SK-N-SH (cell line): ENCODE measurements around the gene B3GNT5. TPM values are rescaled to one million over a fixed set of nuclear protein-coding genes. Genes with fewer than 3 reads are reported as not detected.

Experiments
- CTCF ChIA-PET: fragments of 300-600, 350-600 bp; formaldehyde crosslinking; extraction: SDS; loops from one replicate; lab custom pipeline; 2021; lab: Yijun Ruan, JAX
- POLR2A ChIA-PET: fragments of 350-600 bp; sonication (Branson Sonifier 250); formaldehyde crosslinking; extraction: SDS; loops from one replicate; lab custom pipeline; 2020; ENCODE audit warnings: antibody characterized with exemption, inconsistent platforms; lab: Yijun Ruan, JAX
- DNase-seq: peaks from one replicate; pipeline ENCODE4 v3.0.0; 2012
- H2AFZ ChIP-seq: fragments of 200-600 bp; sonication (generic); 2 replicates; pipeline ENCODE4 v1.8.1; 2016; ENCODE audit warnings: antibody characterized with exemption, mild to moderate bottlenecking, low read depth
- H3F3A ChIP-seq: fragments of 200-600 bp; sonication (generic); replicated peaks from 2 replicates; pipeline ENCODE3; 2016; ENCODE audit warnings: antibody characterized with exemption, mild to moderate bottlenecking; ENCODE audit not compliant: insufficient read depth
- H3K27ac ChIP-seq, 2 experiments: fragments of 200-500 bp in 1 of 2; fragments of 200-600 bp in 1 of 2; sonication (Bioruptor generic) in 1 of 2; sonication (generic), shearing (Covaris generic) in 1 of 2; 2 replicates each; pipeline versions ENCODE4 v1.5.1 to v1.6.1; 2014 to 2016; ENCODE audit warnings: low read depth in 2 of 2, inconsistent platforms in 1 of 2, low read length in 1 of 2, mild to moderate bottlenecking in 1 of 2, mixed read lengths in 1 of 2
- H3K27me3 ChIP-seq: fragments of 200-600 bp; sonication (generic), shearing (Covaris generic); 2 replicates; pipeline ENCODE4 v1.6.1; 2016; ENCODE audit warnings: mixed run types; ENCODE audit not compliant: insufficient read depth
- H3K36me3 ChIP-seq, 2 experiments: fragments of 200-500 bp in 1 of 2; fragments of 200-600 bp in 1 of 2; sonication (Bioruptor generic) in 1 of 2; sonication (generic) in 1 of 2; replicated peaks in 1 of 2; 2 replicates each; pipeline versions ENCODE3 to v1.5.1; 2014 to 2016; ENCODE audit warnings: low read length in 1 of 2, mild to moderate bottlenecking in 1 of 2; ENCODE audit not compliant: insufficient read depth in 2 of 2, control insufficient read depth in 1 of 2
- H3K4me1 ChIP-seq, 2 experiments: fragments of 200-500 bp in 1 of 2; fragments of 200-600 bp in 1 of 2; sonication (Bioruptor generic) in 1 of 2; sonication (generic), shearing (Covaris generic) in 1 of 2; 2 replicates each; pipeline versions ENCODE4 v1.5.1 to v1.6.1; 2014 to 2016; ENCODE audit warnings: low read depth in 1 of 2, low read length in 1 of 2, mixed run types in 1 of 2; ENCODE audit not compliant: insufficient read depth in 2 of 2, control insufficient read depth in 1 of 2
- H3K4me2 ChIP-seq: fragments of 200-600 bp; sonication (generic), shearing (Covaris generic); 2 replicates; pipeline ENCODE4 v1.6.1; 2017; ENCODE audit warnings: mixed run types
- H3K4me3 ChIP-seq, 2 experiments: fragments of 200-500 bp in 1 of 2; fragments of 200-600 bp in 1 of 2; sonication (Bioruptor generic) in 1 of 2; sonication (generic), shearing (Covaris generic) in 1 of 2; 2 replicates each; pipeline versions ENCODE4 v1.5.1 to v1.8.1; 2014 to 2016; ENCODE audit warnings: low read depth in 2 of 2, inconsistent platforms in 1 of 2, low read length in 1 of 2, mild to moderate bottlenecking in 1 of 2, mixed read lengths in 1 of 2, moderate library complexity in 1 of 2
- H3K79me2 ChIP-seq: fragments of 200-600 bp; sonication (generic); 2 replicates; pipeline ENCODE4 v1.8.1; 2017; ENCODE audit warnings: mild to moderate bottlenecking; ENCODE audit not compliant: insufficient read depth
- H3K9ac ChIP-seq: fragments of 200-600 bp; sonication (generic); 2 replicates; pipeline ENCODE4 v1.6.1; 2017; ENCODE audit warnings: mixed run types
- H3K9me2 ChIP-seq: fragments of 200-600 bp; sonication (generic); 2 replicates; pipeline ENCODE4 v1.6.1; 2017; ENCODE audit warnings: mixed run types
- H3K9me3 ChIP-seq: fragments of 200-600 bp; sonication (generic); 2 replicates; pipeline ENCODE4 v1.6.1; 2017; ENCODE audit warnings: mixed run types, mild to moderate bottlenecking, moderate library complexity
- H4K20me1 ChIP-seq: fragments of 200-600 bp; sonication (generic); 2 replicates; pipeline ENCODE4 v1.6.1; 2017; ENCODE audit warnings: mild to moderate bottlenecking, mixed run types; ENCODE audit not compliant: insufficient read depth
- CHD2 ChIP-seq: fragments of 150-350 bp; IDR thresholded peaks from 2 replicates; pipeline ENCODE4 v1.6.1; 2018; ENCODE audit warnings: low read length; ENCODE audit not compliant: partially characterized antibody
- FOSL2 ChIP-seq: IDR thresholded peaks from 2 replicates; pipeline ENCODE4 v1.4.0; 2012; ENCODE audit warnings: low read depth, mild to moderate bottlenecking, moderate library complexity, borderline replicate concordance
- FOXJ3 ChIP-seq: sonication (generic); formaldehyde crosslinking; IDR thresholded peaks from 2 replicates; pipeline ENCODE4 v1.5.1; 2020; ENCODE audit warnings: mild to moderate bottlenecking, missing genetic modification reagents
- IRF3 ChIP-seq: fragments of 150-350 bp; IDR thresholded peaks from 2 replicates; pipeline ENCODE4 v1.6.1; 2016; ENCODE audit warnings: mild to moderate bottlenecking, low read depth, low read length
- MEF2A ChIP-seq: IDR thresholded peaks from 2 replicates; pipeline ENCODE4 v1.4.0; 2012; ENCODE audit warnings: low read depth, borderline replicate concordance
- NFIC ChIP-seq: IDR thresholded peaks from 2 replicates; pipeline ENCODE4 v1.4.0; 2012; ENCODE audit warnings: borderline replicate concordance
- POLR2AphosphoS5 ChIP-seq: IDR thresholded peaks from 2 replicates; pipeline ENCODE4 v1.6.1; 2012; ENCODE audit warnings: low read depth, low read length
- SMC3 ChIP-seq: IDR thresholded peaks from 2 replicates; pipeline ENCODE4 v1.6.1; 2012; ENCODE audit warnings: low read depth, low read length, improper control_type of control experiment
- TAF1 ChIP-seq: IDR thresholded peaks from 2 replicates; pipeline ENCODE4 v1.6.1; 2012; ENCODE audit warnings: low read depth, mild to moderate bottlenecking, low read length, moderate library complexity, borderline replicate concordance
- TCF12 ChIP-seq: IDR thresholded peaks from 2 replicates; pipeline ENCODE4 v1.4.0; 2012
- TEAD4 ChIP-seq: IDR thresholded peaks from 2 replicates; pipeline ENCODE4 v1.4.0; 2012; ENCODE audit warnings: mild to moderate bottlenecking, borderline replicate concordance; ENCODE audit not compliant: insufficient read depth
- USF2 ChIP-seq: fragments of 150-350 bp; IDR thresholded peaks from 2 replicates; pipeline ENCODE4 v1.6.1; 2017; ENCODE audit warnings: antibody characterized with exemption, low read length, low read depth, borderline replicate concordance
- YY1 ChIP-seq: IDR thresholded peaks from 2 replicates; pipeline ENCODE4 v1.4.0; 2012; ENCODE audit warnings: low read depth, mild to moderate bottlenecking
- WGBS: methylation state at CpG from one replicate; pipeline ENCODE4 v1.1.6; 2017; ENCODE audit warnings: low lambda C conversion rate; 5-methylcytosine and 5-hydroxymethylcytosine counted together
- polyA plus RNA-seq, 3 experiments: library from polyadenylated mRNA; depleted of rRNA; stranded (reverse); fragments of >200 nt; gene quantifications; 2 replicates each; pipeline ENCODE4 v1.2.3, GENCODE V29; 2012

Gene B3GNT5
- polyA plus RNA-seq, 1 of the 3 experiments (the other 2 are of a cell fraction) = 4.7 TPM

GRCh38 chr3:183244981-183245476 is 8.0 kb upstream of the B3GNT5 start:
- TF ChIP-seq FOSL2 = no peak
- TF ChIP-seq NFIC = no peak
- TF ChIP-seq USF2 = no peak
- no peak for TF ChIP-seq IRF3
- TF ChIP-seq MEF2A = no peak
- TF ChIP-seq SMC3 = no peak
- no peak for TF ChIP-seq POLR2AphosphoS5
- TF ChIP-seq FOXJ3 (CRISPR knock-in tag) = no peak
- TF ChIP-seq TAF1 = no peak
- TF ChIP-seq YY1 = no peak
- ChIA-PET POLR2A (no interaction called here), CTCF (no interaction called here)
- Histone ChIP-seq H3K79me2 (no peaks in the 10 kb centered on the region), H3K27ac (no peak overlapping the region), H4K20me1 (no peaks in the 10 kb centered on the region), H3K9ac (no peak overlapping the region), H2AFZ (no peak overlapping the region), H3K4me3 (no peak overlapping the region), H3K27me3 (no peaks in the 10 kb centered on the region), H3K4me1 (no peaks in the 10 kb centered on the region; a peak in 1 of 4 replicates), H3K36me3 (no peaks in the 10 kb centered on the region), H3F3A (no peaks in the 10 kb centered on the region), H3K9me2 (no peaks in the 10 kb centered on the region), H3K4me2 (no peak overlapping the region), H3K9me3 (no peaks in the 10 kb centered on the region)
- DNase-seq = no peak

DNA sequence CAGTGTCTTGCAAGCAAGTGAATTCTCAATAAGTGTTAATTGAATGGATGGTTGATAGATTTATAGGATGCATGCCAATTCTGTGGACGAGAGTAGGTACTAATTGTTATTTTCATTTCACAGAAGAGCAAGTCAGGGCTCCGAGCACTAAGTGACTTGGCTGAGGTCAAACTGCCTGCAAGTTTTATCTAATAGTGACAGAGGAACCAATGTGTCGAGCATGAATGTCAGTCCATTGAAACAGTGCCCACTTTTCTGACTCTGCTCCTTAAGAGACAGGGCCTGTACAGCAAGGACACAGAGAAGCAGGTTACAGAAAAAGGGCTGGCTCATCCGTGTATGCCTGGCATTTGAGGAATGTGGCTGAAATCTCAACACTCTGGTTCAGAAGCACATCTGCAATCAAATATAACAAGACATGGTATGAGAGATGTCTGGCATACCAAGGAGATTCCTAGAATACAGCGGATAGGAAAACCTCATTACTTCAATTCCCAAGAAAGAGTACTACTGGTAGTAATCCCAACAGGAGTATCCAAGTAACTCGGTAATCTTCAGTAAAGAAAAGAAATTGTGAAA is 6.0 kb upstream of the B3GNT5 start:
- Histone ChIP-seq H3K9ac (no peak overlapping the region), H3K4me1 (no peaks in the 10 kb centered on the region; a peak in 1 of 4 replicates), H3K27me3 (no peaks in the 10 kb centered on the region), H3K4me3 (no peak overlapping the region), H3K4me2 (no peak overlapping the region)
- no peak for DNase-seq
- TF ChIP-seq TEAD4 = 0 out of 2 replicates have a peak, but pooled peaks have one; percentile 30
- TF ChIP-seq TCF12 = peak; percentile 16; the same call in 1 of the 2 replicates
- TF ChIP-seq CHD2 = no peak
- TF ChIP-seq, all 33 proteins: peak for 2
- ChIA-PET CTCF (no interaction called here), POLR2A (no interaction called here)
- Histone ChIP-seq H3K27ac (no peak overlapping the region), H3K9me3 (no peaks in the 10 kb centered on the region), H4K20me1 (no peaks in the 10 kb centered on the region), H2AFZ (no peak overlapping the region), H3F3A (no peaks in the 10 kb centered on the region), H3K79me2 (no peaks in the 10 kb centered on the region), H3K9me2 (no peaks in the 10 kb centered on the region), H3K36me3 (no peaks in the 10 kb centered on the region)
- 69% methylated on average over 6 of the region's 6 CpGs for WGBS
